GM18858 (cell line): Measurements from ENCODE around the gene DNAJC25.
"Not testable (repeated sequence)": the region's sequence is repeated elsewhere in the genome, so short reads cannot be mapped to it uniquely, and the experiment has no call there.

Experiments used
- ATAC-seq: cut with Tn5 transposase; IDR thresholded peaks from one replicate; pipeline ENCODE4 v1.9.1; 2021; ENCODE audit not compliant: unreplicated experiment

Gene DNAJC25

GRCh38 chr9:111663301-111663823, 32.2 kb downstream of the DNAJC25 start:
- ATAC-seq, result no peak

GRCh38 chr9:111668026-111668573, 37.0 kb downstream of the DNAJC25 start:
- no peak for ATAC-seq

- ATAC-seq, result not testable (repeated sequence)
Measured at GRCh38 chr9:111668601-111669000, 37.5 kb downstream of the DNAJC25 start.

- ATAC-seq, result no peak
Measured at GRCh38 chr9:111674319-111674718, 43.2 kb downstream of the DNAJC25 start.

GRCh38 chr9:111676116-111676515, 45.0 kb downstream of the DNAJC25 start:
- ATAC-seq, result no peak

GRCh38 chr9:111678293-111678692, 47.2 kb downstream of the DNAJC25 start:
- no peak for ATAC-seq

- ATAC-seq, result no peak
Measured at GRCh38 chr9:111679199-111679598, 48.1 kb downstream of the DNAJC25 start.

- no peak for ATAC-seq
Measured at GRCh38 chr9:111683392-111683791, 52.3 kb downstream of the DNAJC25 start.

- no peak for ATAC-seq
Measured at GRCh38 chr9:111691672-111692329, 60.7 kb downstream of the DNAJC25 start.

GRCh38 chr9:111696796-111697195, 65.7 kb downstream of the DNAJC25 start:
- no peak for ATAC-seq

- ATAC-seq, result no peak
Measured at GRCh38 chr9:111700776-111701175, 69.6 kb downstream of the DNAJC25 start.
